Colon (tissue), 2 donors: ENCODE results near the gene TRPV3.
"Not testable (repeated sequence)": the region's sequence is repeated elsewhere in the genome, so short reads cannot be mapped to it uniquely, and the experiment has no call there.

Experiments used
- FAIRE-seq: peaks from 2 replicates; lab custom pipeline; 2012; peaks lifted over from hg19 to GRCh38; lab: Jason Lieb, UNC
- donor health status: control.
- donor health status: control.

The TRPV3 gene

DNA sequence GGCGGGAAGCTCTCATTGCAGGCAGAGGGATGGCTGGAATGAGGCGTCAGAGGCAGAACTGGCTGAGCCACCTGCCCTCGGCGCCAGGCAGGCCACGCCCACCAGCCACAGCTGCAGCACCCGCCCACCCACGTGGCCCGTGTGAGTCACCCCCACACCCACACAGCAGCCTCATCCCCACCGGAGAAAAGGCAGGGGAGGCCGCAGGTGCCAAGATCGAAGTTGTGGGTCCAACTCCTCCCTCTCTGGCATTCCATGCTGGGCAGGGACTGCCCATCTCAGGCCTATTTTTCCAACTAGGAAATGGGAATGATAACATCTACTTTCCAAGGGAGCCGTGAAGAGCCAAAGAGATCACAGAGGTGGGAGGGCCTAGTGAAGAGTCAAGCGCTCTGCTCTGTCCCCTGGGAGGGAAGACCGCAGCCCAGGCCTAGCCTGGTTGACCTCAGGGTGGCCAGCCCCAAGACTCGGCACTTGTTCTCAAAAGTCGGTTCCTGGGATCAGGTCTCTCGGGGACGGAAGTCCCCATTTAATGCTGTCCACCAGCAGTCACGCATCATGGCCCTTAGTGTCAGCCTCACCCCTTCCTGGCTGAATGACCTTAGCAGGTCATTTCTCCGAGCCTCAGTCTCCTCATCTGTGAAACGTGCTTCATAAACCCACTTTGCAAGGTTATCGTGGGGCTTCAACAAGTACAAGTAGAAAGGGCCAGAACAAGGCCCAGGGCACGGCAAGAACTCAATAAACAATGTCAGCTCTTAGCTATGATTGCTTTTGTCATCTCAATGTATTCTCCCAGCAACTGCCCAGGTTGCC lies at the start of gene TRPV3:
Gene TRPV3, minus strand, starts transcription at position 45 of the 816 bp plus-strand sequence. CDS start 2,962 bp downstream, outside the sequence.
- no peak for FAIRE-seq

- no peak for FAIRE-seq
Measured at GRCh38 chr17:3603870-3604259, 46.3 kb upstream of the TRPV3 start.

- no peak for FAIRE-seq
Measured at GRCh38 chr17:3603119-3603869, 45.7 kb upstream of the TRPV3 start.

DNA sequence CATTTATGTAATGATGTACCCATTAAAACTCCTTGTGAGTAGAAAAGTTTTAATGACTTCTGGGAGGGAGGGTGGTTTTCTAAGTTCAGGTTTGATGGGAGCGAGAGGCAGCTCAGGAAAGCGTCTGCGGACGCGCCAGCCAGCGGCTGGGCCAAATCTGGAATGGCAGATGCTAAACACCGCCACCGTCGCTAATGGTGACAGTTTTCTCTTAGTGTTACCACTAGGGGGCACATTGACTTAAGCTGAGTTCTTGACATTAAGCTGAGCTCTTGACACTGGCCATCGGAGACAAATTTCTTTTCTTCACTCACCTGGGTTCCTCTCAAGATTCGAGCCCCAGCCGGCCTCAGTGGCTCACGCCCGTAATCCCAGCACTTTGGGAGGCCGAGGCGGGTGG lies 44.9 kb upstream of the TRPV3 start:
- FAIRE-seq, result no peak

- FAIRE-seq, result no peak
Measured at GRCh38 chr17:3600529-3601205, 43.1 kb upstream of the TRPV3 start.

DNA sequence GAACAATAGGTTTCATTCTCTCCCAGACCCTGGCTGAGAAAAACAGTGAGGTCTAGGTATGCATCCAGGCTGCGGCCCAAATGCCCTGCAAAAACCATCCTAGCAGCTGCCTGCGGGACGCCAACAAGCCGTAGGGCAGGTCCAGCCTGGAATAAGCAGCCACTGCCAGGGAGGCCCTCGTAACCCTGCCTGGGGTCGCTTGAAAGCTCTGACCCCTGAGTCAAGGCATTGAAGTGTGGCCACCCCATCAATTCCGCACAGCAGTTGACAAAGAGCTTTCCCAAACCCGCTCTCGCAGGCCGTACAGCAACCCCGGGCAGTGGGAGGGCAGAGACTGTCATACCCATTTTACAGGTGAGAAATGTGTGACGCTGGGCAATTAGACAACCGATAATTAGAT lies 40.5 kb upstream of the TRPV3 start:
- FAIRE-seq, result no peak

DNA sequence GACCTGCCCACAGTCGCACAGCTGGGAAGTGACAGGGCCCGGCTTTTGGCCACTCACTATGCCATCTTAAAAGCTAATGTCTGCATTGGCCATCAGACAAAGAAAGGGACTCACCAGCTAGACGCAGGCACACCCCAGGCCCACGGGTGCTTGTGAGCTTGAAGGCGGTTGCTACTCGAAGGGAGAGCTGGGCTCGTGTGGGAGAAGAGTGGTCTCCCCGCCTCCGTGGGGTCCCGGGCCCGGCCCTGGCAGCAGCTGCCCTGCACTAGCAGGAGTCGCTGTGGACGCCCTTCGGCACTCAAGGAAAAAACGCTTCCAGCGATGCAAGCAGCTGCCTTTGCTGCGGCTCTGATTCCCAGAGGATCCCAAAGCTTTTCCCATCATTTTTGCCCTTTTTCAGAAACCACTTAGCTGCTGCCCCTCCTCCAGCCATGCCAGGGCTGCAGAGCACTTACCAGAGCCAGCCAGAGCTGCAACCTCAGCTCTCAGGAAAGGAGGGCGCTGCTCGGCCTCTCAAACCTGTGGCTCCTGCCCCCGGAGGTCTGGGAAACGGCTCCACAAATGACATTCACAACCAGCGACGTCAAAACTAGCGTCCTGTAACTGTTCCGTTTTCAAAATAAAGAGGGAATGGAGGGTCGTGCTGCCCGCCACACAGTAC lies 39.3 kb upstream of the TRPV3 start:
- no peak for FAIRE-seq

DNA sequence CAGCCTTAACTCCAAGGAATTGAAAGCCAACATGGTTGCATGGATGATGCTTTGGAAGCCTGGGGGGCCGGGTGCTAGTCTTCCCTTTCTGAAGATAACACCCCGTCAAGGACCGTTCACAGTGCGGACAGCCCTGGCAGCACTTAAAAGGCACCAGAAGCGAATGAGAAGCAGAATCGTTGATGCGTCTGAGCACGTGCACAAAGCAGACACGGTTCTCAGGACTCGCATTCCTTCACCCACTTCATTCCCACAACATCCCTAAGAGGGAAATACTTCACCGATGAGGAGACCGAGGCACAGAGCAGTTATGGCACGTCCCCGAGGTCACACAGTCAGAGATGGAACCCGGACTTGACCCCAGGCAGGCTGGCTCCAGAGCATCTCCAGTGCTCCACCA lies 37.4 kb upstream of the TRPV3 start:
- no peak for FAIRE-seq

DNA sequence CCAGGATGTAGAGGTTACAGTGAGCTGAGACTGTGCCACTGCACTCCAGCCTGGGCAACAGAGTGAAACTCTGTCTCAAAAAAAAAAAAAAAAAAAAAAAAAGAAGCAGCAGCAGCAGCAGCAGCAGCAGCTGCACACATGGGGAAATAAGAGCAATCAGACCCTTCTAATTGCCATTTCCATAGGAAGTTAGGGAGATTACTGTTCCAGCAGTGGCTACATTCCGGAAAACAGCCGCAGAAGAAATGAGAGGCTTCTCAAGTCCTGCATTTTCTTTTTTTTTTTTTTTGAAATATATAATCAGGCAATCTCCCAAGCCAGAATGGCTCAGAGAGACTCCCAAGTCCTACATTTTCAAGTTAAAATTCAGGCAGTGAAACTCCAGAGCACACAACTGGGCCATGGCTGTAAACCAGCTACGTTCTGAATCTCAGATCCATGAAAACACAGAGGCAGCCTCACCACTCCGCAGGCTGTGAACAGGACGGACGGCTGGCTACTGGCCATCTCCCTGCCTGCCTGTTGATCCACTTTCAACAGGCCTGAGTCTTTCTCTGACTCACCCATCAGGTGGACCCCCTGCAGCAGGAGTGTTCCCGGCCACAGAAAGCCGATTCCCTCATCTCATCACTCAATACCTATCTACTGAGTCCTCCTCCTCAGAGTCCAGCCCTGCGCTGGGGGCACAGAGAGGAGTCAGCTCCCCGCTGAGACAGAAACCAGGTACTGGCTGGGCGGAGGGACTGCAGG lies 36.6 kb upstream of the TRPV3 start:
- no peak for FAIRE-seq

- no peak for FAIRE-seq
Measured at GRCh38 chr17:3593384-3593783, 35.8 kb upstream of the TRPV3 start.

DNA sequence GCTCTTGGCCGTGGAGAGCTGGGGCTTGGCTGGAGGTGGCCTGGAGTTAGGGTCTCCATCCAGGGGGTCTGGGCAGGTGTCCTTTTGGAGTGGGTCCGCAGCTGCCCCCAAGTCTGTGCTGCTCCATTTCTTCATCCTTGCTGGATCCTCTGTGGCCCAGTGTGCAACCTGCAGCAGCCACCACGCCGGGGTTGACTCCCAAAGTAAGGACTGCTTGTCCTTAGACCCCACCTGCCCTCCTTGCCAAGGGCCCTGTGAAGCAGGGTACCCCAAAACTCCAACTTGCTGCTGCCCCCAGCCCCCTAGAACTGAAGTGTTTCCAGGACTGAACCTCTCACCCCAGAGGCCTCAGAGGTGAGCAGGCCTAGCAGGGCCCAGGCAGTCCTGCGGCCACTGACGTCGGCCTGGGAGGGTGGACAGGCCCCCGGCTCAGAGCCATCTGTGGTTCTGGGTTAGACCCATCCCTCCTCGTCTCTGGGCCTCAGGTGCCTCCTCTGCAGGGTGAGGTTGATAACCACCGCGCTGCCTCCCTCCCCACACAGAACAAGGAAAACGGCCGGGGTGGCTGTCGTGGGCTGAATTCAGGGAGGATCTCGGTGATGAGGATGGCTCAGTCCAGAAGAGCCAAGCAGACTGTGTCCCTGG lies 34.7 kb upstream of the TRPV3 start:
- FAIRE-seq, result no peak

DNA sequence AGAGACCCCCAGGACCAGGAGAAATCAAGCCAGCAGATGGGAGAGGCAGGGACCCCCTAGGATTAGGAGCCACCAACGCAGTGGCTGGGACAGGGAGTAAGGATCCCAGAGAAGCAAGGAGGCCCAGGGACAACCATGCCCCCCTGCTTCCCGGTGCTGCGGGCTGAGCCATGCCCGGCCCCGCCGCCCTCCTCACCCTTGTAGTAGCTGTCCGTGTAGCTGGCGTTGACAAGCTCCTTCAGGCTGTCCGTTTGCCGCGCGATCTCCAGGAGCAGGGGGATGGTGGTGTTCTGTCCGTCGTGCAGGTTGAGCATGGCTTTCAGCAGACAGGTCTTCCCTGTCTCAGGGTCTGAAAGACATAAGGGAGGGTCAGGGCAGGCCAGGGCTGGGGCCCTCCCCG lies 33.2 kb upstream of the TRPV3 start:
- no peak for FAIRE-seq

- FAIRE-seq, result no peak
Measured at GRCh38 chr17:3590231-3590630, 32.6 kb upstream of the TRPV3 start.

DNA sequence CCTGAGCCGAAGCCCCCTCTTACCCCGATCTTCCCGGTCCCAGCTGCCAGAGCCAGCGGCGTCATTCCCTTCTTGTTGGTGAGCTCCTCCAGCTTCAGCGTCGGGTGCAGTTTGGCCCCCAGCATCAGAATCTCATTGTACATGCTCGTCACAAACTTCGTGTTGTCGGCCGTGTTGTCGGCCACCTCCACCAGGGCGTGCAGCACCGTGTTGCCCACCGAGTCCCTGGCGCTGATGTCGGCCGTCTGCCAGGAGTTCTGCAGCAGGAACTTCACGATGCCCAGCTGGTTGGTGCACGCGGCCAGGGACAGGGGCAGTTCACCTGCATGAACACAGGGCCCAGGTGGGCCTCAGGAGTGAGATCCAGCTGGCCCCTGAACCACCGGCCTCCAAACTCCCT lies 32.2 kb upstream of the TRPV3 start:
- no peak for FAIRE-seq

- FAIRE-seq, result no peak
Measured at GRCh38 chr17:3585826-3586225, 28.2 kb upstream of the TRPV3 start.

DNA sequence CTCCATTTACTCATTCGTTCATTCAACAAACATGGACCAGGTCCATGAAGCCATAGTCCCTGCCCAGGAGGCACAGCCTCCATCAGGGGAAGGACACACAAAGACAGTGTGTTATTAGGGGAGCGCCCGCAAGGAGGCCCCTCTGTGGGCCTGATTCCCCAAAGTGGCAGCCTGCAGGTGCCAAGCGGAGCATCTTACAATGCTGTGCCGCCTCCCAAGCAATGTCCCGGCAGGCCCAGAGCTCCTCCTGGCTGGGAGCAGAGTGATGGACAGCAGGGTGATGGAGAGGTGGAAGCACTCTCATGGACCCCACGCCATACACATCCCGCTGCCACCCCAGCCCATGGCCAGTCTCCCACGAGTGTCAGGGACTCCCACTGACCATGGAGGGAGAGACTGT lies 25.8 kb upstream of the TRPV3 start:
- FAIRE-seq, result no peak

DNA sequence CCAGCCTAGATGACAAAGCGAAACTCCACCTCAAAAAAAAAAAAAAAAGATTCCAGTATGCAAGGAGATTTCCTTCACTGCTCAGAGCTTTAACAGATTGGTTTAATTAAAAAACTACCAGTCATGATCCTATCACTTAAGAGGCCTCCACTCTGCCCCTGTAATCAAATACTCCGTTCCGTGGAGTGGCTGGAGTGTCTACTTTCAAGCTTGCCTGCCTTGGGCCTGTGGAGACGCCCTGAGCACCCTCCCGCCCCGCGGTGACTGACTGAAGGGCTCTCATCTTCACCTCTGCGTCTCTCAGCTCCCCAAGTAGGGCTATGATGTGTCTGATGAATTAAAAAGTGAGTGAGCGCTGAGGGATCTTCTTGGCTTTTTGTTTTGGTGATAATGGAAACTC lies 25.3 kb upstream of the TRPV3 start:
- FAIRE-seq, result no peak

DNA sequence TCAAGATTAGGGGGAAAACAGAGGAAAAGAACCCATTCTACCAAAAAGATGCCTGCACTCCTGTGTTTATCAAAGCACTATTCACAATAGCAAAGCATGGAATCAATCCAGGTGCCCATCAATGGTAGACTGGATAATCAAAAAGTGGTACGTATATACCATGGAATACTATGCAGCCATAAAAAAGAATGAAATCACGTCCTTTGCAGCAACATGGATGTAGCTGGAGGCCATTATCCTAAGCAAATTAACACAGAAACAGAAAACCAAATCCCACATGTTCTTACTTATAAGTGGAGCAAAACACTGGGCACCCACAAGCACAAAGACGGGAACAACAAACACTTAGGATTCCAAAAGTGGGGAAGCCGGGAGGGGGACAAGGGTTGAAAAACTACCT lies 21.1 kb upstream of the TRPV3 start:
- FAIRE-seq, result not testable (repeated sequence)

DNA sequence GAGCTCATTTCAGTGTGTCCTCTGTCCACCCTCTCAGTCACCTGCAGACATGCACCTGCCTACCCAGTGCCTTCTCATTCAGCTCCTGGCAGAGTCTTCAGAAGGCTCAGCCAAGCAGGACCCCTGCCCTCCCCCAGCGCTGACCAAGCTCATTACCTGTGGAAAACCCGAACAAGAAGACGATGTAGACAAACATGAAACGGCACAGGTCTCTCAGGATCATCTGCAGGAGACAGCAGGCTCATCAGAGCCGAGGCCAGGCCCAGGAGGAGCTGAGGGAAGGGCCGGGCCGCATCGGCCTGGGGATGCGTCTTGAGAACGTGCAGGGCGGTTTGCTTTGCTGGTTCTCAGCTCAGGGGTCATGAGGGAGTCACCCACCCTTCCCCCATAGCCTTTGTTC lies 19.4 kb upstream of the TRPV3 start:
- FAIRE-seq, result no peak

- FAIRE-seq, result no peak
Measured at GRCh38 chr17:3575511-3575910, 17.9 kb upstream of the TRPV3 start.

GRCh38 chr17:3574231-3574630 lies 16.6 kb upstream of the TRPV3 start:
- no peak for FAIRE-seq
